ENCODE measurements around the gene ELK4.

Gene ELK4

GRCh38 chr1:205581321-205581980, 50.4 kb downstream of the ELK4 start:
- DNase-seq (ENCODE audit: low spot score): no peak

GRCh38 chr1:205580923-205581180, 51.0 kb downstream of the ELK4 start:
- no peak for DNase-seq (ENCODE audit: low spot score)

- DNase-seq (ENCODE audit: low spot score): no peak
Measured at GRCh38 chr1:205580140-205580922, 51.5 kb downstream of the ELK4 start.

- DNase-seq (ENCODE audit: low spot score): no peak
Measured at GRCh38 chr1:205579711-205580110, 52.1 kb downstream of the ELK4 start.

GRCh38 chr1:205578780-205579571, 52.8 kb downstream of the ELK4 start:
- no peak for DNase-seq (ENCODE audit: low spot score)

- no peak for DNase-seq (ENCODE audit: low spot score)
Measured at GRCh38 chr1:205577874-205578658, 53.7 kb downstream of the ELK4 start.

- no peak for DNase-seq (ENCODE audit: low spot score)
Measured at GRCh38 chr1:205576805-205577761, 54.7 kb downstream of the ELK4 start.

GRCh38 chr1:205576011-205576410, 55.8 kb downstream of the ELK4 start:
- DNase-seq (ENCODE audit: low spot score): no peak

GRCh38 chr1:205575294-205575885, 56.4 kb downstream of the ELK4 start:
- no peak for DNase-seq (ENCODE audit: low spot score)

GRCh38 chr1:205572421-205572820, 59.4 kb downstream of the ELK4 start:
- no peak for DNase-seq (ENCODE audit: low spot score)

- no peak for DNase-seq (ENCODE audit: low spot score)
Measured at GRCh38 chr1:205571747-205572146, 60.1 kb downstream of the ELK4 start.

GRCh38 chr1:205570796-205571537, 60.8 kb downstream of the ELK4 start:
- DNase-seq (ENCODE audit: low spot score): no peak

GRCh38 chr1:205570173-205570501, 61.7 kb downstream of the ELK4 start:
- no peak for DNase-seq (ENCODE audit: low spot score)

- no peak for DNase-seq (ENCODE audit: low spot score)
Measured at GRCh38 chr1:205569411-205570172, 62.2 kb downstream of the ELK4 start.

GRCh38 chr1:205568469-205569361, 63.1 kb downstream of the ELK4 start:
- DNase-seq (ENCODE audit: low spot score): peak; percentile 61

- DNase-seq (ENCODE audit: low spot score): no peak
Measured at GRCh38 chr1:205568135-205568468, 63.7 kb downstream of the ELK4 start.

GRCh38 chr1:205567716-205568115, 64.1 kb downstream of the ELK4 start:
- no peak for DNase-seq (ENCODE audit: low spot score)

GRCh38 chr1:205565799-205566198, 66.0 kb downstream of the ELK4 start:
- DNase-seq (ENCODE audit: low spot score): no peak

Data from AG20443 (cell line).